HG03045 (cell line): Measurements from ENCODE around the gene OBP2B.

Experiments
- ATAC-seq: cut with Tn5 transposase; IDR thresholded peaks from one replicate; pipeline ENCODE4 v1.9.1; 2021; ENCODE audit warnings: mild to moderate bottlenecking, moderate library complexity; ENCODE audit not compliant: unreplicated experiment

Gene OBP2B

GRCh38 chr9:133202688-133203453 is 6.2 kb downstream of the OBP2B start:
- ATAC-seq, result no peak

- no peak for ATAC-seq
Observed at GRCh38 chr9:133202145-133202513, 6.9 kb downstream of the OBP2B start.

- no peak for ATAC-seq
Observed at GRCh38 chr9:133201424-133202144, 7.5 kb downstream of the OBP2B start.

GRCh38 chr9:133200631-133201030 is 8.4 kb downstream of the OBP2B start:
- ATAC-seq, result no peak

- no peak for ATAC-seq
Observed at GRCh38 chr9:133199648-133200321, 9.3 kb downstream of the OBP2B start.

- ATAC-seq, result no peak
Observed at GRCh38 chr9:133195029-133195428, 14.0 kb downstream of the OBP2B start.

GRCh38 chr9:133194597-133194996 is 14.5 kb downstream of the OBP2B start:
- ATAC-seq, result no peak

- ATAC-seq, result no peak
Observed at GRCh38 chr9:133191989-133192388, 17.1 kb downstream of the OBP2B start.

- ATAC-seq, result no peak
Observed at GRCh38 chr9:133189826-133190225, 19.2 kb downstream of the OBP2B start.

- no peak for ATAC-seq
Observed at GRCh38 chr9:133188843-133189180, 20.2 kb downstream of the OBP2B start.

GRCh38 chr9:133188006-133188842 is 20.8 kb downstream of the OBP2B start:
- ATAC-seq, result no peak

GRCh38 chr9:133187561-133188005 is 21.5 kb downstream of the OBP2B start:
- no peak for ATAC-seq

GRCh38 chr9:133186736-133187135 is 22.3 kb downstream of the OBP2B start:
- ATAC-seq, result no peak

- ATAC-seq, result no peak
Observed at GRCh38 chr9:133184971-133185370, 24.1 kb downstream of the OBP2B start.

GRCh38 chr9:133182151-133182550 is 26.9 kb downstream of the OBP2B start:
- no peak for ATAC-seq

- no peak for ATAC-seq
Observed at GRCh38 chr9:133181561-133181960, 27.5 kb downstream of the OBP2B start.

- no peak for ATAC-seq
Observed at GRCh38 chr9:133180953-133181352, 28.1 kb downstream of the OBP2B start.

- ATAC-seq, result no peak
Observed at GRCh38 chr9:133173056-133173455, 36.0 kb downstream of the OBP2B start.

GRCh38 chr9:133171161-133171961 is 37.7 kb downstream of the OBP2B start:
- no peak for ATAC-seq

- no peak for ATAC-seq
Observed at GRCh38 chr9:133170716-133171115, 38.3 kb downstream of the OBP2B start.
